ENCODE measurements around the gene SLC25A21.

SLC25A21 gene

GRCh38 chr14:36976571-36977023 is 195.8 kb downstream of the SLC25A21 start:
- no peak for DNase-seq

- no peak for DNase-seq
Observed at GRCh38 chr14:36975834-36976233, 196.6 kb downstream of the SLC25A21 start.

- DNase-seq, result no peak
Observed at GRCh38 chr14:36974985-36975384, 197.4 kb downstream of the SLC25A21 start.

GRCh38 chr14:36973806-36974442 is 198.5 kb downstream of the SLC25A21 start:
- DNase-seq, result no peak

- DNase-seq, result no peak
Observed at GRCh38 chr14:36971263-36971855, 201.0 kb downstream of the SLC25A21 start.

- DNase-seq, result no peak
Observed at GRCh38 chr14:36967892-36968555, 204.4 kb downstream of the SLC25A21 start.

- no peak for DNase-seq
Observed at GRCh38 chr14:36955967-36956366, 216.4 kb downstream of the SLC25A21 start.

- no peak for DNase-seq
Observed at GRCh38 chr14:36955376-36955775, 217.0 kb downstream of the SLC25A21 start.

GRCh38 chr14:36952689-36953088 is 219.7 kb downstream of the SLC25A21 start:
- no peak for DNase-seq

- DNase-seq, result no peak
Observed at GRCh38 chr14:36951380-36951911, 221.0 kb downstream of the SLC25A21 start.

GRCh38 chr14:36950812-36951211 is 221.6 kb downstream of the SLC25A21 start:
- DNase-seq, result no peak

GRCh38 chr14:36949371-36949770 is 223.0 kb downstream of the SLC25A21 start:
- no peak for DNase-seq

- no peak for DNase-seq
Observed at GRCh38 chr14:36948157-36948859, 224.1 kb downstream of the SLC25A21 start.

- no peak for DNase-seq
Observed at GRCh38 chr14:36947362-36947761, 225.0 kb downstream of the SLC25A21 start.

GRCh38 chr14:36946872-36947271 is 225.5 kb downstream of the SLC25A21 start:
- no peak for DNase-seq

GRCh38 chr14:36944307-36945010 is 227.9 kb downstream of the SLC25A21 start:
- DNase-seq, result no peak

- no peak for DNase-seq
Observed at GRCh38 chr14:36942522-36943245, 229.7 kb downstream of the SLC25A21 start.

- peak; percentile 47 for DNase-seq
Observed at GRCh38 chr14:36941783-36942521, 230.5 kb downstream of the SLC25A21 start.

GRCh38 chr14:36940476-36940875 is 231.9 kb downstream of the SLC25A21 start:
- no peak for DNase-seq

GRCh38 chr14:36939265-36939664 is 233.1 kb downstream of the SLC25A21 start:
- DNase-seq, result no peak

GRCh38 chr14:36938678-36939077 is 233.7 kb downstream of the SLC25A21 start:
- DNase-seq, result no peak

All from stimulated activated CD4-positive, alpha-beta T cell treated with anti-CD3 and anti-CD28 coated beads, Interleukin-12 subunit alpha, Interleukin-12 subunit beta, amount 100 ng/mL, for 4 hours (primary cell).